HepG2 (cell line): ENCODE measurements around the gene ZNF638. TPM values are rescaled to one million over a fixed set of nuclear protein-coding genes. Genes with fewer than 3 reads are reported as not detected.

Source experiments
- polyA plus RNA-seq, 8 experiments: library from polyadenylated mRNA; depleted of rRNA in 3 of 8; stranded (reverse) in 7 of 8; unstranded in 1 of 8; fragments of >200 nt; fragmentation: Illumina TruSeq in 4 of 8; extraction: Trizol in 4 of 8; gene quantifications; 2 replicates each; pipeline versions ENCODE4 v1.2.1 to v1.2.3, GENCODE V29; 2011 to 2016; ENCODE audit warnings: low read depth in 4 of 8, missing spikeins in 1 of 8, mixed read lengths in 1 of 8; ENCODE audit not compliant: insufficient read depth in 1 of 8
- small RNA-seq, 3 experiments: library from RNA; depleted of rRNA; stranded (forward); fragments of <200 nt; gene quantifications; one replicate each; pipeline ENCODE3, GENCODE V24; 2012; ENCODE audit warnings: low read depth in 2 of 3, low replicate concordance in 1 of 3; ENCODE audit not compliant: insufficient read length in 3 of 3, insufficient read depth in 2 of 3
- total RNA-seq, 5 experiments: library from RNA; depleted of rRNA; stranded (reverse); fragments of >200 nt; fragmentation: Illumina TruSeq; extraction: Trizol; gene quantifications; 2 replicates each; pipeline ENCODE4 v1.2.3, GENCODE V29; 2016; ENCODE audit warnings: low read depth in 1 of 5

Gene ZNF638
- total and polyA plus RNA-seq, 2 of the 13 experiments (the other 11 are each of a cell fraction or from before 2014, with no cell fraction given) = 92.7 to 144 TPM

Small RNAs within 50 kb of the gene (small RNA-seq; reads per million reads assigned to genes)
- 0 reads per million in 3 experiments for gene RNU6-105P

Other genes starting within 250 kb of the ZNF638 start
- gene MCEE, start 201.6 kb upstream of the ZNF638 start, total RNA-seq (2016; rRNA removed; fragmentation: Illumina TruSeq; extraction: Trizol) = 56.1 and 66.9 TPM in 2 replicates
- 23.5 and 32.0 TPM in 2 replicates for gene MCEE, start 201.6 kb upstream of the ZNF638 start, polyA plus RNA-seq (2011; rRNA removed)
- 137 and 201 TPM in 2 replicates for gene MPHOSPH10, start 201.1 kb upstream of the ZNF638 start, total RNA-seq (2016; rRNA removed; fragmentation: Illumina TruSeq; extraction: Trizol)
- 21.4 and 37.8 TPM in 2 replicates for gene MPHOSPH10, start 201.1 kb upstream of the ZNF638 start, polyA plus RNA-seq (2011; rRNA removed)
- 0.29 and 0.46 TPM in 2 replicates for gene PAIP2B, start 104.7 kb upstream of the ZNF638 start, total RNA-seq (2016; rRNA removed; fragmentation: Illumina TruSeq; extraction: Trizol)
- 0.16 and 0.18 TPM in 2 replicates for gene PAIP2B, start 104.7 kb upstream of the ZNF638 start, polyA plus RNA-seq (2011; rRNA removed)
- 0.15 and 0.17 TPM in 2 replicates for gene DYSF, start 121.8 kb downstream of the ZNF638 start, total RNA-seq (2016; rRNA removed; fragmentation: Illumina TruSeq; extraction: Trizol)
- 2.4 and 4.5 TPM in 2 replicates for gene DYSF, start 121.8 kb downstream of the ZNF638 start, polyA plus RNA-seq (2011; rRNA removed)